HepG2 (cell line): Measurements from ENCODE around the gene TIMM10. TPM values are rescaled to one million over a fixed set of nuclear protein-coding genes. Genes with fewer than 3 reads are reported as not detected.

Experiments used
- AKNA ChIP-seq: sonication (generic); formaldehyde crosslinking; IDR thresholded peaks from 2 replicates; pipeline ENCODE4 v1.4.0; 2020; ENCODE audit warnings: missing genetic modification reagents, borderline replicate concordance
- GLI4 ChIP-seq: sonication (generic); formaldehyde crosslinking; IDR thresholded peaks from 2 replicates; pipeline ENCODE4 v1.5.1; 2020; ENCODE audit warnings: missing genetic modification reagents, mild to moderate bottlenecking, moderate library complexity, borderline replicate concordance
- HDAC6 ChIP-seq: fragments of 200-600 bp; sonication (generic); IDR thresholded peaks from 2 replicates; pipeline ENCODE4 v1.7.0; 2017; ENCODE audit warnings: mild to moderate bottlenecking, antibody characterized with exemption, low read length, low read depth
- HNF4A ChIP-seq: sonication (generic); formaldehyde crosslinking; IDR thresholded peaks from 2 replicates; pipeline ENCODE4 v1.4.0; 2020; ENCODE audit warnings: missing genetic modification reagents
- HNRNPH1 ChIP-seq: fragments of 200-400 bp; formaldehyde crosslinking; optimal IDR thresholded peaks from 2 replicates; pipeline ENCODE3; 2017; ENCODE audit warnings: mild to moderate bottlenecking, low read depth, low read length
- HOXD1 ChIP-seq: sonication (generic); formaldehyde crosslinking; IDR thresholded peaks from 2 replicates; pipeline ENCODE4 v1.5.0; 2020; ENCODE audit warnings: missing genetic modification reagents
- JUNB ChIP-seq: sonication (generic); formaldehyde crosslinking; IDR thresholded peaks from 2 replicates; pipeline ENCODE4 v1.8.0; 2022; ENCODE audit warnings: missing genetic modification reagents, mild to moderate bottlenecking, borderline replicate concordance
- NFATC3 ChIP-seq: sonication (generic); formaldehyde crosslinking; IDR thresholded peaks from 2 replicates; pipeline ENCODE4 v1.5.1; 2020; ENCODE audit warnings: mild to moderate bottlenecking, missing genetic modification reagents
- PBX3 ChIP-seq: sonication (generic); formaldehyde crosslinking; IDR thresholded peaks from 2 replicates; pipeline ENCODE4 v1.8.1; 2023; ENCODE audit warnings: missing genetic modification reagents, inconsistent platforms, borderline replicate concordance
- PREB ChIP-seq: sonication (generic); formaldehyde crosslinking; IDR thresholded peaks from 2 replicates; pipeline ENCODE4 v1.4.0; 2020; ENCODE audit warnings: missing genetic modification reagents
- SPEN ChIP-seq: sonication (generic); formaldehyde crosslinking; IDR thresholded peaks from 2 replicates; pipeline ENCODE4 v1.5.1; 2020; ENCODE audit warnings: low read depth, mild to moderate bottlenecking, missing genetic modification reagents
- SRY ChIP-seq: sonication (generic); formaldehyde crosslinking; IDR thresholded peaks from 2 replicates; pipeline ENCODE4 v1.8.0; 2022; ENCODE audit warnings: mild to moderate bottlenecking, missing genetic modification reagents
- TBP ChIP-seq: sonication (generic); formaldehyde crosslinking; IDR thresholded peaks from 2 replicates; pipeline ENCODE4 v1.5.0; 2020; ENCODE audit warnings: missing genetic modification reagents
- ZBTB10 ChIP-seq: sonication (generic); formaldehyde crosslinking; IDR thresholded peaks from 2 replicates; pipeline ENCODE4 v1.4.0; 2020; ENCODE audit warnings: missing genetic modification reagents, borderline replicate concordance
- ZNF17 ChIP-seq: sonication (generic); formaldehyde crosslinking; IDR thresholded peaks from 2 replicates; pipeline ENCODE4 v1.5.0; 2020; ENCODE audit warnings: mild to moderate bottlenecking, missing genetic modification reagents
- ZNF441 ChIP-seq: sonication (generic); formaldehyde crosslinking; IDR thresholded peaks from 2 replicates; pipeline ENCODE4 v1.7.0; 2021; ENCODE audit warnings: missing genetic modification reagents, borderline replicate concordance
- ZNF501 ChIP-seq: sonication (generic); formaldehyde crosslinking; IDR thresholded peaks from 2 replicates; pipeline ENCODE4 v1.5.1; 2020; ENCODE audit warnings: mild to moderate bottlenecking, moderate library complexity, missing genetic modification reagents
- ZNF724P ChIP-seq: sonication (generic); formaldehyde crosslinking; IDR thresholded peaks from 2 replicates; pipeline ENCODE4 v1.8.0; 2022; ENCODE audit warnings: missing genetic modification reagents, borderline replicate concordance
- ZSCAN22 ChIP-seq: sonication (generic); formaldehyde crosslinking; IDR thresholded peaks from 2 replicates; pipeline ENCODE4 v1.4.0; 2020; ENCODE audit warnings: mild to moderate bottlenecking, missing genetic modification reagents
- polyA plus RNA-seq, 8 experiments: library from polyadenylated mRNA; depleted of rRNA in 3 of 8; stranded (reverse) in 7 of 8; unstranded in 1 of 8; fragments of >200 nt; fragmentation: Illumina TruSeq in 4 of 8; extraction: Trizol in 4 of 8; gene quantifications; 2 replicates each; pipeline versions ENCODE4 v1.2.1 to v1.2.3, GENCODE V29; 2011 to 2016; ENCODE audit warnings: low read depth in 4 of 8, missing spikeins in 1 of 8, mixed read lengths in 1 of 8; ENCODE audit not compliant: insufficient read depth in 1 of 8
- total RNA-seq, 5 experiments: library from RNA; depleted of rRNA; stranded (reverse); fragments of >200 nt; fragmentation: Illumina TruSeq; extraction: Trizol; gene quantifications; 2 replicates each; pipeline ENCODE4 v1.2.3, GENCODE V29; 2016; ENCODE audit warnings: low read depth in 1 of 5

Gene TIMM10
- total and polyA plus RNA-seq, 2 of the 13 experiments (the other 11 are each of a cell fraction or from before 2014, with no cell fraction given) = 67.8 to 82.2 TPM

- TF ChIP-seq ZNF501 (CRISPR knock-in tag) = no peak; the same call in 1 of the 2 replicates
- no peak for TF ChIP-seq SRY (CRISPR knock-in tag)
- TF ChIP-seq ZNF724P (CRISPR knock-in tag) = no peak; the same call in 1 of the 2 replicates
- no peak for TF ChIP-seq PREB (CRISPR knock-in tag)
- TF ChIP-seq JUNB (CRISPR knock-in tag) = no peak
- TF ChIP-seq SPEN = peak; percentile 74
- no peak for TF ChIP-seq HOXD1 (CRISPR knock-in tag)
- TF ChIP-seq ZNF17 (CRISPR knock-in tag) = no peak
- TF ChIP-seq PBX3 = no peak
- TF ChIP-seq GLI4 (CRISPR knock-in tag) = no peak
- no peak for TF ChIP-seq TBP (CRISPR knock-in tag)
- TF ChIP-seq ZNF441 = no peak; the same call in 1 of the 2 replicates
- TF ChIP-seq ZBTB10 = no peak
- TF ChIP-seq ZSCAN22 = no peak
- no peak for TF ChIP-seq AKNA (CRISPR knock-in tag)
- no peak for TF ChIP-seq HNRNPH1
- no peak for TF ChIP-seq NFATC3 (CRISPR knock-in tag)
- no peak for TF ChIP-seq HDAC6
- TF ChIP-seq HNF4A (CRISPR knock-in tag) = no peak
These were observed 15.1 kb downstream of the TIMM10 start, which contains the start of gene SLC43A1 (continued) for GRCh38 chr11:57515332-57516060.
